C1 segment of cervical spinal cord (tissue), 14 donors: ENCODE data around the gene GGCT.
"Not testable (repeated sequence)": the region's sequence is repeated elsewhere in the genome, so short reads cannot be mapped to it uniquely, and the experiment has no call there.

Experiments used
- DNase-seq, 14 donors: peaks; one replicate each; lab custom pipeline; 2025; lab: John Stamatoyannopoulos, UW

Gene GGCT

DNA sequence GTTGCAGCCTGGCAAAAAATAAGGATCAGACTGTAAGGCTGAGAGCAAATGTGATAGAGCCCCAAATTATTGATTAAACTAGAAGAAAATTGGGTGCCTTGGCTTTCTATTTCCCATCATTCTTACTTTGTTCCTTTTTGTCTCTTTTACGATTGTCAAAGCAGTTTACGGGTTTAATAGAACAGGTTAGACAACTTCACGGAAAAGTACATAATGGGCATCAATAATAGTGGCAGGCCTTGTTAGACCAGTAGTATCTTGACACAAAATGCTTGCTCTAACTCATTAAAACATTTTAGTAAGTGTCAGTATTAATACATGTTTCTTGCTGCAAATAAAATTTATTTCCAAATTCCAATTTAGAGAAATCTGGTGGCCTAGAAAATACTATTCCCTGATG is 14.5 kb upstream of the GGCT start:
- no peak for DNase-seq

DNA sequence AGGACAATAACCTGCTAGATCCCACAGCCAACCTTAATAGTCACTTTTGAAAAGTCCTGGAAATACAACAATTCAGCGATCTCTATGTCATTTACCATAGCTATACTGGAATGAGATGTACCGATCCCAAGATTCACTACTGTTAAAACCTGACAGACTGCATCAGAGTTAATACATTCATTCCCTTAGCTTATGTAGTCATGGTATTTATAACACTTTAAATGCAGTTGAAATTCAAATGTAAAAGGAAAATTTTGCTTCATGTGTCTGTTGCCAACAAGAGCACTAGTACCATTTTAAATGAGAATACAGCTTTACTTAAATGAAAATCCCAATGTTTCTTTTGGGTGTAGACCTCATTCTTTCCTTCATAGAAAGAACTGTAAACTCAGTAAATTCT is 11.1 kb upstream of the GGCT start:
- DNase-seq, result no peak

GRCh38 chr7:30514776-30515175 is 10.1 kb upstream of the GGCT start:
- no peak for DNase-seq

- DNase-seq, result no peak
Measured at GRCh38 chr7:30514177-30514576, 9.5 kb upstream of the GGCT start.

DNA sequence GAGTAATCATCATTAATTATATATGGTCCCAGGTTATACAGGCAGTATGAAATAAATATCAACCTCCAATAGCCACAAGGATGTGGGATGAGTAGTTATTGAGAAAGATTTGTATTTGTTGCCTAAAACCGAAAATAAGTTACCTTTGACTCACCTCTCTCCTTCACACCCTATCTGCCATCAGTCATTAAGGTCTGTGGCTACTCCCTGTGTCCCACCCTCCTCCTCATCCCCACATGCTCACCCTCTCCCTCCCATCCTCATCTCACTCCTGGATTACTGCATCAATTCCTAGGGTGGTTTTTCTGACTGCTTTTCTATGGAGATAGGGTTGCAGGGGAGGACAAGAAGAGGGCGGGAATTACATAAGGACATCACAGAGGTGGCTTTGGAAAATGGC is 9.1 kb upstream of the GGCT start:
- no peak for DNase-seq

GRCh38 chr7:30511973-30512662 is 7.5 kb upstream of the GGCT start:
- DNase-seq, result no peak

GRCh38 chr7:30511494-30511893 is 6.9 kb upstream of the GGCT start:
- DNase-seq, result no peak

DNA sequence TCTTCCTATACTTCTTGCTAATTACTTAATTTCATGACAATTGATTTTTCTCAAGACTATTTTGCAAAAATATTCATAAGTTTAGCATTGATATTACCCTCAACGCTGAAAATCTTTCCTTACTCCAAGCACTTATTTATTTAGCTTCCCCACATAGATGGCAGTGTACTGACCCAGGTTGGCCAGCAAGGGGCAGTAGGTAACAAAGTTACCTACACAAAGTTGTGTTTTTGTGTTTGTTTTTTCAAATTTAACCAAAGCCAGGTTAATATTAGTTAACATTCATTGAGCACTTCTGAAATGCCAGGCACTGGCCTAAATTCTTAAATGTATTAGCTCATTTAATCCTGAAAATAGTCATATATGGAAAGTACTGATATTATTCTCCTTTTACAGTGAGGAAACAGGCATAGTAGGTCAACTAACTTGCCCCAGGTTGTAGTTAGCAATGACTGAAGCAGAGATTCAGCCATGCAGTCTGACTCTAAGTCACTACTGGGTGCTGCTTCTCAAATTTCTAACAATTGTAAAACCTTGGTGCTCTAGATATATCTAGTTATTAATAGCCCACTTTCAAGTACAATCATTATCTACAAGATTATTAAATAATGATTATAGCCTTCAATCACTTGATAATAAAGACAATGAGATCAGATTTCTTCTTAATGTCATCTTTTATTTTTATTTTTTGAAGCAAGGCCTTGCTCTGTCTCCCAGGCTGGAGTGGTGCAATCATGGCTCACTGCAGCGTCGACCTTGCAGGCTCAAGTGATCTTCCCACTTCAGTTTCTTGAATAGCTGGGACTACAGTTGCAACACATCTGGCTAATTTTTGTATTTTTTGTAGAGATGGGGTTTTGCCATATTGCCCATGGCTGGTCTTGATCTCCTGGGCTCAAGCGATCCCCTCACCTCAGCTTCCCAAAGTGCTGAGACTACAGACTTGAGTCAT is 5.8 kb upstream of the GGCT start:
- peak in 1 of 14 donors; percentile 3 for DNase-seq

GRCh38 chr7:30509171-30509857 is 4.7 kb upstream of the GGCT start:
- not testable (repeated sequence) for DNase-seq

- DNase-seq, result not testable (repeated sequence)
Measured at GRCh38 chr7:30507346-30507900, 2.8 kb upstream of the GGCT start.

DNA sequence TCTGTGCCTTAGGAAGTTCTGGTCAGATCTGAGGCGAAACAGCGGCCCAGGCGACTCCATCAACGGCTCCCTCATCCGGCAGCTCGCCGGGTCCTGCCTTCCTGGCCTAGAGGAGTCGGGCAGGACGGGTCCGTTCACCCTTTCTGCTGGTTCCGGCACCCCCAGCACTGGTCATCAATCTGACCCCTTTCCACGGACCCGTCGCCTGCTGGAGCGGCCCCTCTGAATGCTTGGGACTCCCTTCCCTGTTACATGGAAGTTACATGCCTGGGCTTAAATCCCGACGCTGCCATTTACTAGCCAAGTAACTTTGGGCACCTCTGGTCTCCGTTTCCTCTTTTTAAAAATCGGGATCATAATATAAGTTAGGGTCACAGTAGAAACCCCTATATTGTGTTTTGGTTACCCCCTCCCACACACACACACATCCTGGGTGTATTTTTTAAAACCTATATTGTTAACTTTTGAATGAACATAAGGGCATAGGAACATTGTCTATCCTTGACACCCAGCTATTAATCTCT is 607 bp upstream of the GGCT start:
- peak in 1 of 14 donors; percentile 63 for DNase-seq

DNA sequence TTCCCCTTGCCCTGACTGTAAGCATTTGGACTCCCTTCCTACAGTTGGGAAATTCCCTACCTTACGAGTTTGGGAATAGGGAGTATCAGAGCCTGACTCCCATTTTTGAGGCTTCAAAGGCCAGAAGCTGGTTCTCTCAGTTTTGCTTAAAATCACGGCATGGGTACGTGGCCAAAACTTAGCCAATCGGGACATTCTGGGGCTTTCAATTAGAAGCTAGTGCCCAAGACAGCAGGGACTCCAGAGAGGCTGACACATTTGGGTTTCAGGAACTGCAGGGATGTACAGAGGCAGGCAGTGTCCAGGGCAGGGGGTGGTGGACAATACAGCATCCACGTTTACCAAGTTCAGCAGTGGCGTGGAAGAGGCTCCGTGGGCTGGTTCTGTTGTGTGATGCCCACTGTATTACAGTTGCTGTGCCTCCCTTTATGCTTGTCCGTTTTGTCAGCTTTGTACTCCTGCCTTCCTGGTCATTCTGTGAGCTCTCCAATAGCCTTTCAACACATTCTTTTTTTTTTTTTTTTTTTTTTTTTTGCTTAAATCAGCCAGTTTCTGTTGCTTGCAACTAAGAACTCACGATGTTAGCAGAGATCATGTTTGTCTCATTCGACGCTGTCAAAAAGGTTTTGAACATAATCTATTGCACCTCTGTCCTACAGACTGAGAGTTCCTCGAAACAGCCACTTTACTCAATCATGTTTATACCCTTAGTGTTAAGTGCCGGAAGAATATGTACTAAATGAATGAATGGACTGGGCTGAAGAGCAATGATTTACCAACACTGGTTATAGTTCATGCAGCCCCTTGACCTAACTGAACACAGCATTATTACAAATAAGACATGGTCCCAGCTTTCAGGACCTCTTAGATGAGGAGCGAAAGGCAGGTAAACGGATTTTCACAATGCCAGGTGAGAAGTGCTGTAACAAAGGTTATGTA is 1.1 kb downstream of the GGCT start:
- DNase-seq, result no peak

- no peak for DNase-seq
Measured at GRCh38 chr7:30502470-30503251, 2.0 kb downstream of the GGCT start.

DNA sequence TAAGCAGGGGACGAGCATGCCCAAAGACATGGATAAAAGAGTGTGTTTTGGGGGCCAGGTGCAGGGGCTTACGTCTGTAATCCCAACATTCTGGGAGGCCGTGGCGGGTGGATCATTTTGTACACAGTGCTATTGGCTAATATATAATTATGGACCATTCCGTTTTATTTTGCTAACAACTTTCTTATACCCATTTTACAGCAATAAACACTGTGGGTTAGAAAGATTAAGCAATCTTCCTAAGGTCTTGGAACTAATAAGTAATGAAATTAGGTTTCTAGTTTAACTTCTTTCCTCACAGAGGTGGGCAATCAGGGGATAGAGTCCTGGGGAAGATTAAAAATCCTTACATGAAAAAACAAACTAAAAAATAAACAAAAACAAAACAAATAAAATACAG is 3.4 kb downstream of the GGCT start:
- no peak for DNase-seq

DNA sequence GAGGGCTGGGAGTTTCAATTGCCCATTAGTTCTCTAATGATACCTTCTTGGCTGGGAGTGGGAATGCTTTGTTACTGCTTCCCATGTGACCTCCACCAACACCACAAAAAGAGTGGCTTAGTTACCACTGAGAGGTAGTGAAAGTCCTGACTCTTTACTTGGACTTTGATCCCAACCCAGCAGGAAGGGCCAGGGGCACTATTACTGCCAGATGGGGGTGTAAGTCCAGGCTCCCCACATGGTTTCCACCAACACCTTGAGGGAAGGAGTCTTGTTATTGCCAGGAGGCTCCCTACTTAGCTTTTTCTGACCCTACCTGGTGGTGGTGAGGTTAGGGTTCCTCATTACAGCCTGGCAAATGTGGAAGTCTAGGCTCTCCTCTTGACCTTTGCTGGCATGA is 11.4 kb downstream of the GGCT start:
- DNase-seq, result no peak

DNA sequence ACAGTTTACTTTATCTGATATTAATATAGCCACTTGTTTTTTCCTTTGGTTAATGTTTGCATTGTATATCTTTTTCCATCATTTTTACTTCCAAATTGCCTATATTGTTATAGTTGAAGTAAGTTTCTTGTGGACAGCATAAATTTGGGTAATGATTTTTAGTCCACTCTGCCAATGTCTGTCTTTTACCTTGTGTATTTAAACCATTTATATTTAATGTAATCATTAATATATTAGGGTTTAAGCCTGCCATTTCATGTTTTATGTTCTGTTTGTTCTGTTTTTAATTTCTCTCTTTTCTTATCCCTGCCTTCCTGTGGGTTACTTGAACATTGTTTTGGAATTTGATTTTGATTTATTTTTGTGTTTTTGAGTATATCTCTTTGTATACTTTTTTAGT is 13.2 kb downstream of the GGCT start:
- no peak for DNase-seq

DNA sequence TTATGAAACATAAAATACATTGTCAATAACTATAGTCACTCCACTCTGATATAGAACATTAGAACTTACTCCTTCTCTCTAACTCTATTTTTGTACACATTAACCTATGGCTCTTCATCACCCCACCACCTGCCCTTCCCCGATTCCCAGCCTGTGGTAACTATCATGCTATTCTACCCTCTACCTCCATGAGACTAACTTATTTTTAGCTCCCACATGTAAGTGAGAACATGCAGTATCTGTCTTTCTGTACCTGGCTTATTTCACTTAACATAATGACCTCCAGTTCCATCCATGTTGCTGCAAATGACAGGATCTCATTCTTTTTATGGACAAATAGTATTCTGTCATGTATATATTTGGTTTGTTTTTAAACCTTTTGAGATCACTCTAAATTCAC is 17.3 kb downstream of the GGCT start:
- no peak for DNase-seq

- no peak for DNase-seq
Measured at GRCh38 chr7:30485667-30486066, 19.0 kb downstream of the GGCT start.

- DNase-seq, result not testable (repeated sequence)
Measured at GRCh38 chr7:30481416-30481815, 23.2 kb downstream of the GGCT start.
